ENCODE data around the gene S100P.

S100P gene

GRCh38 chr4:6710996-6711395 is 17.3 kb downstream of the S100P start:
- no peak for FAIRE-seq
- TF ChIP-seq, protein P1, sequence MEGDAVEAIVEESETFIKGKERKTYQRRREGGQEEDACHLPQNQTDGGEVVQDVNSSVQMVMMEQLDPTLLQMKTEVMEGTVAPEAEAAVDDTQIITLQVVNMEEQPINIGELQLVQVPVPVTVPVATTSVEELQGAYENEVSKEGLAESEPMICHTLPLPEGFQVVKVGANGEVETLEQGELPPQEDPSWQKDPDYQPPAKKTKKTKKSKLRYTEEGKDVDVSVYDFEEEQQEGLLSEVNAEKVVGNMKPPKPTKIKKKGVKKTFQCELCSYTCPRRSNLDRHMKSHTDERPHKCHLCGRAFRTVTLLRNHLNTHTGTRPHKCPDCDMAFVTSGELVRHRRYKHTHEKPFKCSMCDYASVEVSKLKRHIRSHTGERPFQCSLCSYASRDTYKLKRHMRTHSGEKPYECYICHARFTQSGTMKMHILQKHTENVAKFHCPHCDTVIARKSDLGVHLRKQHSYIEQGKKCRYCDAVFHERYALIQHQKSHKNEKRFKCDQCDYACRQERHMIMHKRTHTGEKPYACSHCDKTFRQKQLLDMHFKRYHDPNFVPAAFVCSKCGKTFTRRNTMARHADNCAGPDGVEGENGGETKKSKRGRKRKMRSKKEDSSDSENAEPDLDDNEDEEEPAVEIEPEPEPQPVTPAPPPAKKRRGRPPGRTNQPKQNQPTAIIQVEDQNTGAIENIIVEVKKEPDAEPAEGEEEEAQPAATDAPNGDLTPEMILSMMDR (IDR thresholded peaks at IDR 0.05; ENCODE audit: insufficient read depth, missing control alignments): no peak
- no peak for DNase-seq (ENCODE audit: insufficient read length, low spot score)

DNA sequence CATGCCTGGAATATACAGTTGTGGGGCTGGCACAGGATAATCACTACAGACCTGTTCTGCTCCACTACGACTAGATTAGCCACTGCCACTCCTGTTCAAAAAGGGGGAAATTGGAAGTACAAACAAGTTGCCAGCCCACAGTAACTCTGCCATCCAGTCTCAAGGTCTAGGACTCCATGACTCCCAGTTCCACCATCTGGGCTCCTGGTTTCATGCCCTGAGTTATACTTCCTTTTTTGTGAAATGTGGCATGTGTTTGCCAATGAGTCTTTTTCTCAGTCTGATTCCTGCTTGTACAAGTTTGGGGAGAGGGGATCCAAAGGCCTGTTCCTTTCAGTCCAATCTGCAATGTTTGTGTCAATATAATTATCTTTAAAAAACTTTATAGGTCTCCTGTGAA is 21.3 kb downstream of the S100P start:
- TF ChIP-seq, protein P1 (IDR thresholded peaks at IDR 0.05; ENCODE audit: insufficient read depth, missing control alignments): no peak
- no peak for DNase-seq (ENCODE audit: insufficient read length, low spot score)
- no peak for FAIRE-seq

- FAIRE-seq: no peak
- no peak for DNase-seq (ENCODE audit: insufficient read length, low spot score)
- TF ChIP-seq, protein P1 (IDR thresholded peaks at IDR 0.05; ENCODE audit: insufficient read depth, missing control alignments): no peak
Measured at GRCh38 chr4:6715704-6716017, 22.0 kb downstream of the S100P start.

DNA sequence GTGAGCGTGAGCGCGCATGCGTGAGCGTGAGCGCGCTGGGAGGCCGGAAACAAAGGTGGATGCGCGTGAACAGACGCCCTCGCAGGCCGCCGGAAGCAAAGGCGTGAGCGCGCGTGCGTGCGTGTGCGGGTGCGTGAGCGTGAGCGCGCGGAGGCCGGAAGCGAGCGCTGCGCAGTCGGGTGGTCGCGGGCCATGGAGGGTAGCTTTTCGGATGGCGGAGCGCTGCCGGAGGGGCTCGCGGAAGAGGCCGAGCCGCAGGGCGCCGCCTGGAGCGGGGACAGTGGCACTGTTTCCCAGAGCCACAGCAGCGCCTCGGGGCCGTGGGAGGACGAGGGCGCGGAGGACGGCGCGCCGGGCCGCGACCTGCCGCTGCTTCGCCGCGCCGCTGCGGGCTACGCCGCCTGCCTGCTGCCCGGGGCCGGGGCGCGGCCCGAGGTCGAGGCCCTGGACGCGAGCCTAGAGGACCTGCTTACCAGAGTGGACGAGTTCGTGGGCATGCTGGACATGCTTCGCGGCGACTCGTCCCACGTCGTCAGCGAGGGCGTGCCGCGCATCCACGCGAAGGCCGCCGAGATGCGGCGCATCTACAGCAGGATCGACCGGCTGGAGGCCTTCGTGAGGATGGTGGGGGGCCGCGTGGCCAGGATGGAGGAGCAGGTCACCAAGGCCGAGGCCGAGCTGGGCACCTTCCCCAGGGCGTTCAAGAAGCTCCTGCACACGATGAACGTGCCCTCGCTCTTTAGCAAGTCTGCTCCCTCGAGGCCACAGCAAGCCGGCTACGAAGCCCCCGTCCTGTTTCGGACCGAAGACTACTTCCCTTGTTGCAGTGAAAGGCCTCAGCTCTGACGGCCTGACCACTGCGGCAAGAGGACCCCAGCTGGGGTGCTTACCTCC is 22.6 kb downstream of the S100P start, which contains the start of gene BLOC1S4:
TSS of gene BLOC1S4 (plus strand) at position 157 of the 894 bp plus-strand sequence. CDS start at position 193, 36 bp downstream.
- DNase-seq (ENCODE audit: insufficient read length, low spot score) (peak; percentile 88), FAIRE-seq (no peak)
- TF ChIP-seq, protein P1 (IDR thresholded peaks at IDR 0.05; ENCODE audit: insufficient read depth, missing control alignments): no peak

DNA sequence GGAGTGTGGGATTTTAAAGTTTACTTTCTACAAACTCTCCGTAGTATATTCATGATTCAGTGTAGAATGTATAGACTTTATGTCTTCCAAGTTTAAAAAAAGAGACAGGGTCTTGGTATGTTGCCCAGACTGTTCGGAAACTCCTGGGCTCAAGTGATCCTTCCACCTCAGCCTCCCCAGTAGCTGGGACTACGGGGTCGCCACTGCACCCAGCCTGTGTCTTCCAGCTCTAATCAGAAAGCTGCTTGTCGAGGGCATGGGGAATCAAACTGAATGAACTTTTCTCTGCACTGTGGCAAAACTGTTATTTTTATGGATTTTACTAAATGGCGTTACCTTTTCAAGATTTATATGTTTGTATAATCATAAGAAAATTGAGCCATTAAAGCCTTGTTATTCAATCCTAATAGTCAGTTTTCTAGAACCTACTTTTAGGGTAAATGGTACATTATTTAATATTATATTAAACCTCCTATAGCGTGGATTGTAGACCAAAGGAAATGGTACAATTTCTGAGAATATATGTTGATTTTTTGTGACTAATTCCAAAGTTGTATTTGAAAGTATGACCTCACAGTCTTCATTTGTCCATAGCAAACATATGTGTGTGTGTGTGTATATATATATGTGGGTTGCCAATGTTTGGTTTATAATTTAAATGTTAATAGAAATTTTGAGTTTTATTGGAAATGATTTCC is 23.4 kb downstream of the S100P start:
- FAIRE-seq (no peak), DNase-seq (ENCODE audit: insufficient read length, low spot score) (no peak)
- TF ChIP-seq, protein P1 (IDR thresholded peaks at IDR 0.05; ENCODE audit: insufficient read depth, missing control alignments): no peak

DNA sequence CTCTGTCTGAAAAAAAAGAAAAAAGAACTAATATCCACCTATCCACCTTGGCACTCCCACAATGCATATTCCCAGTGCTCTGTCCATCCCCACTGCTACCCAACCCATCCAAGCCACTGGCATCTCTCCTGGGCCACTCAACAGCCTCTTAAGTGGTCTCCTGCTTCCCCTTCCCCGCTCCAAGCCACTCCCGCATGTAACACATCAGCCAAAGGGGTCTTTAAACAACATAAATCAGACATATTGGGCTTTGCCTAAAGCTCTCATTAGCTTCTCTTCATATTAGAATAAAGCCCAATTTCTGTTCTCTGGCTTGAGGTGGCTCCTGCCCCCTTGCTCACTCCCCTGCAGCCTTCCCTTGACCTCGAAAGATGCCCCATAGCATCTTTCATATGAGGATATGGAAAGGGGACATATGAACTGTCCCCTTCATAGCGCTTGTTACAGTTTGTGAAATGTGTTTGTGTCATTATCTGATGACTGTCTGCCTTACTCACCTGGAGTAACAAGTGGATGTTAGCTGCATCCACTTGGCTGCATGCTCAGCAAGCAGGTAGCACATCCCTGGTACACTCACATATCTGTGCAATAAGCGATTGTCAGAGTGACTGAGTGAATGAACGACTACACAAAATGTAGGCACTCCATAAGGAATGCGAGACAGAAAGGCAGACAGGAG is 25.4 kb downstream of the S100P start:
- DNase-seq (ENCODE audit: insufficient read length, low spot score) (no peak), FAIRE-seq (no peak)
- TF ChIP-seq, protein P1 (IDR thresholded peaks at IDR 0.05; ENCODE audit: insufficient read depth, missing control alignments): no peak

All from D721Med (cell line).